ENCODE data around the gene NDUFB11. TPM values are rescaled to one million over a fixed set of nuclear protein-coding genes. Genes with fewer than 3 reads are reported as not detected.

Gene NDUFB11
- total and polyA plus RNA-seq, 5 experiments from 2014 or later: 50.6 to 185 (median 171) TPM

- POLR2A ChIA-PET: no interaction called here
- Mint-ChIP-seq H3K27me3 (no peaks in the 10 kb centered on the region), H3K4me3 (no peak overlapping the region), H3K9me3 (no peaks in the 10 kb centered on the region), H3K36me3 (peaks cover 0 to 58% (median 0%) of the 10 kb centered on the region in 3 donors), H3K4me1 (peaks cover 0 to 14% (median 6%) of the 10 kb centered on the region in 4 donors), H3K27ac (peak overlapping the region in 1 of 10 donors; percentile 44)
- no peak for ATAC-seq
- no peak for DNase-seq
These were observed 28.0 kb upstream of the NDUFB11 start for GRCh38 chrX:47172549-47172948.

GRCh38 chrX:47171996-47172395 lies 27.5 kb upstream of the NDUFB11 start:
- Mint-ChIP-seq H3K36me3 (peaks cover 0 to 57% (median 0%) of the 10 kb centered on the region in 3 donors), H3K4me1 (peaks cover 0 to 14% (median 6%) of the 10 kb centered on the region in 4 donors), H3K27me3 (no peaks in the 10 kb centered on the region), H3K4me3 (no peak overlapping the region), H3K27ac (peak overlapping the region in 2 of 10 donors; percentile 29 to 62), H3K9me3 (no peaks in the 10 kb centered on the region)
- POLR2A ChIA-PET: no interaction called here
- DNase-seq (no peak), ATAC-seq (no peak)

GRCh38 chrX:47170861-47171692 lies 26.6 kb upstream of the NDUFB11 start:
- no peak overlapping the region for H3K4me3 Mint-ChIP-seq
- POLR2A ChIA-PET: no interaction called here
- peaks cover 0 to 8% (median 4%) of the 10 kb centered on the region in 4 donors for H3K4me1 Mint-ChIP-seq
- H3K36me3 Mint-ChIP-seq: peaks cover 0 to 50% (median 0%) of the 10 kb centered on the region in 3 donors
- H3K9me3 Mint-ChIP-seq: no peaks in the 10 kb centered on the region
- DNase-seq (no peak), ATAC-seq (no peak)
- H3K27me3 Mint-ChIP-seq: no peaks in the 10 kb centered on the region
- H3K27ac Mint-ChIP-seq: peak overlapping the region in 1 of 10 donors; percentile 53

GRCh38 chrX:47169726-47170515 lies 25.4 kb upstream of the NDUFB11 start:
- H3K27ac Mint-ChIP-seq: peak overlapping the region in 2 of 10 donors; percentile 49 to 67
- no peaks in the 10 kb centered on the region for H3K9me3 Mint-ChIP-seq
- peaks cover under 1 to 8% (median 4%) of the 10 kb centered on the region in 4 donors for H3K4me1 Mint-ChIP-seq
- POLR2A ChIA-PET: no interaction called here
- no peak overlapping the region for H3K4me3 Mint-ChIP-seq
- ATAC-seq (no peak), DNase-seq (no peak)
- H3K27me3 Mint-ChIP-seq: no peaks in the 10 kb centered on the region
- H3K36me3 Mint-ChIP-seq: peaks cover 0 to 42% (median 0%) of the 10 kb centered on the region in 3 donors

GRCh38 chrX:47169273-47169672 lies 24.8 kb upstream of the NDUFB11 start:
- POLR2A ChIA-PET: no interaction called here
- no peaks in the 10 kb centered on the region for H3K27me3 Mint-ChIP-seq
- no peak for ATAC-seq
- H3K4me1 Mint-ChIP-seq: peaks cover 2 to 8% (median 4%) of the 10 kb centered on the region in 4 donors
- H3K4me3 Mint-ChIP-seq: no peak overlapping the region
- peaks cover 0 to 45% (median 4%) of the 10 kb centered on the region in 3 donors for H3K36me3 Mint-ChIP-seq
- H3K27ac Mint-ChIP-seq: no peak overlapping the region
- no peak for DNase-seq
- no peaks in the 10 kb centered on the region for H3K9me3 Mint-ChIP-seq

GRCh38 chrX:47168495-47169073 lies 24.1 kb upstream of the NDUFB11 start:
- Mint-ChIP-seq H3K27ac (peak overlapping the region in 2 of 10 donors; percentile 49 to 74), H3K27me3 (no peaks in the 10 kb centered on the region), H3K4me1 (peaks cover 2 to 8% (median 4%) of the 10 kb centered on the region in 4 donors), H3K36me3 (peaks cover 0 to 43% (median 4%) of the 10 kb centered on the region in 3 donors), H3K9me3 (no peaks in the 10 kb centered on the region), H3K4me3 (no peak overlapping the region)
- DNase-seq (no peak), ATAC-seq (no peak)
- POLR2A ChIA-PET: no interaction called here

GRCh38 chrX:47166126-47166525 lies 21.6 kb upstream of the NDUFB11 start:
- ATAC-seq (no peak), DNase-seq (no peak)
- H3K36me3 Mint-ChIP-seq: peaks cover 0 to 38% (median 4%) of the 10 kb centered on the region in 3 donors
- no peaks in the 10 kb centered on the region for H3K9me3 Mint-ChIP-seq
- H3K4me3 Mint-ChIP-seq: no peak overlapping the region
- no peak overlapping the region for H3K27ac Mint-ChIP-seq
- POLR2A ChIA-PET: no interaction called here
- no peaks in the 10 kb centered on the region for H3K27me3 Mint-ChIP-seq
- peaks cover 3 to 8% (median 5%) of the 10 kb centered on the region in 4 donors for H3K4me1 Mint-ChIP-seq

- POLR2A ChIA-PET: no interaction called here
- no peaks in the 10 kb centered on the region for H3K9me3 Mint-ChIP-seq
- no peak overlapping the region for H3K27ac Mint-ChIP-seq
- no peak for DNase-seq
- no peaks in the 10 kb centered on the region for H3K27me3 Mint-ChIP-seq
- peaks cover 5 to 12% (median 9%) of the 10 kb centered on the region in 4 donors for H3K4me1 Mint-ChIP-seq
- no peak for ATAC-seq
- peaks cover 0 to 35% (median 4%) of the 10 kb centered on the region in 3 donors for H3K36me3 Mint-ChIP-seq
- no peak overlapping the region for H3K4me3 Mint-ChIP-seq
These were observed 19.9 kb upstream of the NDUFB11 start for GRCh38 chrX:47164420-47164819.

GRCh38 chrX:47162927-47163583 lies 18.6 kb upstream of the NDUFB11 start:
- Mint-ChIP-seq H3K36me3 (peaks cover 0 to 33% (median 4%) of the 10 kb centered on the region in 3 donors), H3K9me3 (no peaks in the 10 kb centered on the region), H3K27ac (no peak overlapping the region), H3K27me3 (no peaks in the 10 kb centered on the region), H3K4me1 (peaks cover 0 to 11% (median 6%) of the 10 kb centered on the region in 4 donors), H3K4me3 (no peak overlapping the region)
- DNase-seq (no peak), ATAC-seq (no peak)
- POLR2A ChIA-PET: no interaction called here

GRCh38 chrX:47160781-47161180 lies 16.3 kb upstream of the NDUFB11 start:
- Mint-ChIP-seq H3K36me3 (peaks cover 0 to 51% (median 7%) of the 10 kb centered on the region in 3 donors), H3K4me1 (peaks cover 0 to 11% (median 7%) of the 10 kb centered on the region in 4 donors), H3K27me3 (no peaks in the 10 kb centered on the region), H3K9me3 (no peaks in the 10 kb centered on the region), H3K4me3 (no peak overlapping the region), H3K27ac (peak overlapping the region in 1 of 10 donors; percentile 52)
- POLR2A ChIA-PET: no interaction called here
- ATAC-seq (no peak), DNase-seq (no peak)

GRCh38 chrX:47158781-47159180 lies 14.3 kb upstream of the NDUFB11 start:
- no peak for ATAC-seq
- H3K36me3 Mint-ChIP-seq: peaks cover 0 to 55% (median 3%) of the 10 kb centered on the region in 3 donors
- H3K9me3 Mint-ChIP-seq: no peaks in the 10 kb centered on the region
- POLR2A ChIA-PET: no interaction called here
- DNase-seq: no peak
- H3K27ac Mint-ChIP-seq: peak overlapping the region in 1 of 10 donors; percentile 74
- peaks cover 0 to 9% (median 7%) of the 10 kb centered on the region in 4 donors for H3K4me1 Mint-ChIP-seq
- H3K4me3 Mint-ChIP-seq: no peak overlapping the region
- H3K27me3 Mint-ChIP-seq: no peaks in the 10 kb centered on the region

- DNase-seq: no peak
- no peaks in the 10 kb centered on the region for H3K27me3 Mint-ChIP-seq
- peaks cover 0 to 13% (median 8%) of the 10 kb centered on the region in 4 donors for H3K4me1 Mint-ChIP-seq
- no peak for ATAC-seq
- H3K36me3 Mint-ChIP-seq: peaks cover 0 to 61% (median 3%) of the 10 kb centered on the region in 3 donors
- H3K9me3 Mint-ChIP-seq: no peaks in the 10 kb centered on the region
- POLR2A ChIA-PET: no interaction called here
- no peak overlapping the region for H3K4me3 Mint-ChIP-seq
- peak overlapping the region in 1 of 10 donors; percentile 40 for H3K27ac Mint-ChIP-seq
These were observed 13.6 kb upstream of the NDUFB11 start for GRCh38 chrX:47158131-47158530.

Measured in naive thymus-derived CD8-positive, alpha-beta T cell (primary cell).